Stimulated activated CD4-positive, alpha-beta T cell treated with anti-CD3 and anti-CD28 coated beads, TNF-alpha, amount 100 ng/mL, for 1 hour (primary cell): ENCODE results near the gene NEK4.

Experiments
- DNase-seq, 3 donors: peaks; one replicate each; pipeline ENCODE4 v3.0.0-alpha.2; 2020; ENCODE audit warnings: low read depth in 3 of 3, low spot score in 1 of 3

The NEK4 gene

GRCh38 chr3:52793702-52794611, 23.2 kb upstream of the NEK4 start:
- no peak for DNase-seq

- DNase-seq: no peak
Measured at GRCh38 chr3:52792961-52793695, 22.4 kb upstream of the NEK4 start.

DNA sequence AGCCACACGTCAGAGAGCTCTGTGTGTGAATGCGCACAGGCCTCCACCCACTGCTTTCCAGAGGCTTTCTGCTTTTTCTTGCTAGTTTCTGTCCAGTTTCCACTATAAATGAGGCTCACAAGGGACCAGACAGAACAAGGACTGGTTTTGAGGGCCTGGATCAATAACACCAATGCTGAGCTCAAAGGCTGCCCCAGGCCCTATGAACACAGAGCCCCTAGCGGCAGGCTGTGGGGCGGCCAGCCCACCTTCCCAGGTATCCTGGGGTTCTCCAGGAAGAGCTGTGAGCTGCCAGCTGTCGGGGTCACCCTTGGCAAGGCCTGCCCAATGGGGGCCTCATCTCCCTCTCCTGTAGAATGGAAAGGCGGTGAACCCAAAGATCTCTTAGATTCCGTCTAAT, 21.7 kb upstream of the NEK4 start:
- DNase-seq: no peak

GRCh38 chr3:52791928-52792327, 21.2 kb upstream of the NEK4 start:
- DNase-seq: no peak

DNA sequence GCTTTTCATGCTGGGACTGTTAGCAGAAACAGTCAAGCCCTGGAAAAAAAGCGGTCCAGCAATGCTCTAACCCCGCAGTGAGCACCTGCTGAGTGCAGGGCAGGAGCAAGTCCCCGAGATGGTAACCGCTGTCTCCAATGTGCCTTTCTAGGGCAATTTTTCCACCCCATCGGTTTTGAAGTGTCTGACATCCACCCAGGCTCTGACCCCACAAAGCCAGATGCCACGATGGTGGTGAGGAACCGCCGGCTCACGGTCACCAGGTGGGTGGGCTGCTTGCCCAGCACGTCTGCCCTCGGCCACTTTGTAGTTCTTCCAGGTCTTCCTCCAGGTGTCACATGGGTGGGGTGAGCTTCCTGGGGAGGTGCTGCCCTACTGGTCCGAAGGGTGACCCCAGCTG, 20.6 kb upstream of the NEK4 start:
- no peak for DNase-seq

GRCh38 chr3:52790741-52791140, 20.0 kb upstream of the NEK4 start:
- DNase-seq: no peak

- DNase-seq: no peak
Measured at GRCh38 chr3:52790337-52790736, 19.6 kb upstream of the NEK4 start.

GRCh38 chr3:52789746-52790040, 19.0 kb upstream of the NEK4 start:
- DNase-seq: no peak

- no peak for DNase-seq
Measured at GRCh38 chr3:52788890-52789745, 18.4 kb upstream of the NEK4 start.

DNA sequence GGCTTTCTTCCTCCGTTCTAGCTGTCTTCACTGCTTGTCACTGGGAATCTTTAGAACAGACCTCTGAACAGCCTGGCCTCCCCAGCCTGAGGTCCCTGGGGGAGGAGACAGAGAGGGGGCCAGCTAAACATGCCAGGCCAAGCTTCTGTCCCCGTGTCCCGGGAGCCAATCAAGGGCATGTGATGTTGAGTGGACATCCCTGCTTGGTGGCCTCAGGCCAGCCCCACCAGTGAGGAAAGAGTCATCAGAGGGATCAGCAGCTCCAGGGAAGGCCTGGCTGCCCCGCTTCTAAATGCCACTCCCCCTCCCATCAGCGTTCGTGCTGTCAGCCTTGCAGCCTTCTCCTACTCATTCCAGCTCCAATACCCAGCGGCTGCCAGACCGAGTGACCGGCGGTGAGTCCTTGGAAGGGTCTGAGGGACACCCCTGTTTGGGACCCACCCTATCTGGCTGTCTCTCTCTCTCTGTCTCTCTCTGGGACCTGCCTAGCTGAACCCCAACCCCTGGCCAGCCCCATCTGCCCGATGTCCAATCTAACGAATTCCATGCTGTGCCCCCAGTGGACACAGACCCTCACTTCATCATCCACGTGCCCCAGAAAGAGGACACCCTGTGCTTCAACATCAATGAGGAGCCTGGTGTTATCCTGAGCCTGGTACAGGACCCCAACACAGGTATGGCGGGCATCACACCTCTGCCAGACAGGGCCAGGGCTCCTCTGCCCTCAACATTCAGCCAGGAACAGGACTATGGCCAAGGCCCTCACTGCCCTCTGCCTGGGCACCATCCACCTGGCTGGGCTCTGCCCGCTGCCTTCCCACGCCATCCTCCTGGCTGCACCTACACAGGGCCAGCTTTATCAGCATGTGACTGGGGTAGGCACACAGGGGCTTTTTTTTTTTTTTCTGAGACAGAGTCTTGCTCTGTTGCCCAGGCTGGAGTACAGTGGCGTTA, 17.2 kb upstream of the NEK4 start:
- no peak for DNase-seq

DNA sequence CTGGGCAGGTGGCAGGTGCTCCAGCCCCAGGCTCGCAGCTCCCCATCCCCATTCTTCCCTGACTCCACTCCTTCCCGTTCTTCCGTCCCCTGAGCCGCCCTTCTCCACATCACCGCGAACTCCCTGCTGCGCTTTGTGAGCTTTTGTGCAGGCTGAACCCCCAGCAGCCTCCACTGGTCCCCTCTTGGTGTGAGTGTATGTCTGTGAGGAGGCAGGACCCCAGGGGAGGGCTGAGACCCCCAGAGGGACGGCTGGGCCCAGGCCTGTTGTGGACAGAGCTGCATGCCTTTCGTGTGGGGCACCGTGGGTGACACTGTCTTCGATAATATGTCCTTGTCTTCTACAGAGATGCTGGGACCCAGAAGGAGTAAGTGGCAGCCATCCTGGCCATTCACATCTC, 16.5 kb upstream of the NEK4 start:
- no peak for DNase-seq

- no peak for DNase-seq
Measured at GRCh38 chr3:52786330-52787215, 15.8 kb upstream of the NEK4 start.

DNA sequence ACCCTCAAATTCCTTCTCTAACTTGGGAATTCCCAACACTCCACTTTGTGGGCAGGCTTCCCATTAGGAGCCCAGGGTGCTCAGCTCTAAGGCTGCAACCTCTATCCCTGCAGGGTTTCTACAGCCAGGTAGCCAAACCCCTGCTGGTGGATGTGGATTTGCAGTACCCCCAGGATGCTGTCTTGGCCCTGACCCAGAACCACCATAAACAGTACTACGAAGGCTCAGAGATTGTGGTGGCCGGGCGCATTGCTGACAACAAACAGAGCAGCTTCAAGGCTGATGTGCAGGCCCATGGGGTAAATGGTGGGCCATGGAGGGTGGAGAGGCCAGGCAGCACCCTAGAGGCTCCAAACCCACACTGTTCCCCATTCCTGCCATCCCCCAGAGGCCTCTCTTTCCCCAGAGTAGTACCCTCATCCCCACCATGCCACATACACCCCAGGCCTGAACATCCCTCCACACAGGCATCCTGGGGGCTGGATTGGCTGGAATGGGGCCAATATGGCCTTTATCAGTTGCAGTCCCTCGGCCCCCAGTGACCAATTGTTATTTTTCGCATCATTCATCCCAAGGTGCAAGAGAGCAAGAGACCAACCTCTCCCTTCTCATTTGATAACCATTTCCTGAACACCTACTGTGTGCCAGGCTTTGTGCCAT, 14.3 kb upstream of the NEK4 start:
- DNase-seq: no peak

- no peak for DNase-seq
Measured at GRCh38 chr3:52784021-52784621, 13.4 kb upstream of the NEK4 start.

DNA sequence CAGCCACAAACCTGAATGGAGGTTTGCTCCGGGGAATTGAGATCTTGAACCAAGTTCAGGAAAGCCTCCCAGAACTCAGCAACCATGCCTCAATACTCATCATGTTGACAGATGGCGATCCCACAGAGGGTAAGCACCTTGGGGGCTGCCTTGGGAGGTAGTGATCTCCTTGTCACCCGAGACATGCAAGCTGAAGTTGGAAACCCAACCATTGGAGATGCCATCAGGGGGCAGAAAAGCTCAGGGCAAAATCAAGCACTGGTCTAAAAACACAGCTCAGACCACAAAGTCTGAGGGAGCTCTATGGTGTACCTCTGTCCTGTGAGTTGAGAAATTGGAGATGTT, 12.4 kb upstream of the NEK4 start:
- no peak for DNase-seq

DNA sequence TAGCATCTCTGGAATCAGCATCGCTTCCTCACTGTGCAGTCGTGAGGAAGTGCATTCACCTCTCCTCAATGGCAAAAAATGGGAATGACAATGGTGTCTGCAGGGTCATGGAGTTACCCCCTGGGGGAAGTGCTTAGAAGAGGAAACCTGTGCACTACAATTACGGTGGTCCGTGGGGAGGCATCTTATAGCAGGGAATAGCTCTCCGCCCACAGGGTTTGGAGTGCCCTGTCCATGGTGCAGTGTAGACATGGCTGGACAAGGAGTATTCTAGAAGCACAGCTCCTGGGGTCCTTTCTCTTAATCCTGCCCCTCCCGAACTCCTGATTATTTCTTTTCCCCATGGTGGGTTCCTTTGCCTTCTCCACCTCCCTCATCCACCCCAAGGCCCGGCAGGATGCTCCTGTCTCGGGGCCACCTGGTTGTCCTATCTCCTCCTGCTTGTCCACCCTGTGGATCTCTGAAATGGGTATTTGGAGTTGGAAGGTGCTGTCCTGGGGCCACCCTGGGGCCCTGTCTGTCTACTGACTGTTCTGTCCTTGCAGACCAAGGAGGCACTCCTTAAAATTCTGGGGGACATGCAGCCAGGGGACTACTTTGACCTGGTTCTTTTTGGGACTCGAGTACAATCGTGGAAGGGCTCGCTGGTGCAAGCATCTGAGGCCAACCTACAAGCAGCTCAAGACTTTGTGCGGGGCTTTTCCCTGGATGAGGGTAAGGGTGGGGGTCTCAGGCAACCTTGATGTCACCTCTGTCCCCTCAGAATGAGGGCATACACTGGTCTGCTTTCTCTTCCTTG, 11.9 kb upstream of the NEK4 start:
- no peak for DNase-seq

DNA sequence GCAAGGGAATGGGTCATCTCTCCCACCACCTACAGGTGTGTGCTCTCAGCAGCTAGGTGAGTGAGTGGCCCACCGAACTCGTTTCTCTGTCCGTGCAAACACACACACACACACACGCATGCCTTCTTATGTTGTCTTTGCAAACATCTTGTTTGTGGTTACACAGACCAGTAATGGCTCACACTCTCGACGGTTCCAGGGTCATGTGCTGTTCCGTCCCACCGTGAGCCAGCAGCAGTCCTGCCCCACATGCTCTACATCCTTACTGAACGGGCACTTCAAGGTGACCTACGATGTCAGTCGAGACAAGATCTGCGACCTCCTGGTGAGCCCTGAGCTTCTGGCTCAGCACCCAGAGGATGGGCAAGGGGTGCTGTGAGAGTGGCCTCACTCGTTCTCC, 11.0 kb upstream of the NEK4 start:
- no peak for DNase-seq
